Endothelial cell of umbilical vein (primary cell): ENCODE data around the gene TTC27.

Experiments used
- CTCF ChIP-seq, 2 donors: IDR thresholded peaks; 1 replicate in 1 of 2; 2 replicates in 1 of 2; pipeline ENCODE4 v1.5.1; 2011; ENCODE audit warnings: low read length in 2 of 2, mild to moderate bottlenecking in 2 of 2, moderate library complexity in 2 of 2, control low read depth in 1 of 2, inconsistent platforms in 1 of 2, low read depth in 1 of 2; ENCODE audit not compliant: insufficient read depth in 1 of 2; ENCODE audit errors: extremely low read depth in 1 of 2
- EZH2 ChIP-seq: IDR thresholded peaks from 2 replicates; pipeline ENCODE4 v1.6.1; 2012; ENCODE audit warnings: borderline replicate concordance, low read depth, mild to moderate bottlenecking, moderate library complexity, low read length, inconsistent platforms; ENCODE audit not compliant: severe bottlenecking
- FOS ChIP-seq: IDR thresholded peaks from 2 replicates; pipeline ENCODE4 v1.6.1; 2011; ENCODE audit warnings: mild to moderate bottlenecking, low read length, moderate library complexity, borderline replicate concordance; ENCODE audit not compliant: insufficient read depth
- MAX ChIP-seq: IDR thresholded peaks from 2 replicates; pipeline ENCODE4 v1.6.1; 2011; ENCODE audit not compliant: insufficient read depth, insufficient read length
- POLR2A ChIP-seq: IDR thresholded peaks from 2 replicates; pipeline ENCODE4 v1.6.1; 2012; ENCODE audit warnings: low read depth, mild to moderate bottlenecking, control low read depth, low read length
- POLR2AphosphoS5 ChIP-seq: IDR thresholded peaks from 2 replicates; pipeline ENCODE4 v1.6.1; 2012; ENCODE audit warnings: low read depth, mild to moderate bottlenecking, control low read depth, low read length, moderate library complexity; ENCODE audit not compliant: insufficient read depth

GRCh38 chr2:32715391-32715841 lies 87.6 kb downstream of the TTC27 start:
- TF ChIP-seq POLR2AphosphoS5: no peak
- TF ChIP-seq CTCF (IDR thresholded peaks at IDR 0.05; ENCODE audit: extremely low read depth in 1 of 2, insufficient read depth in 1 of 2, low read depth in 1 of 2, low read length in 2 of 2): no peak
- TF ChIP-seq EZH2: no peak
- no peak for TF ChIP-seq POLR2A
- no peak for TF ChIP-seq MAX
- TF ChIP-seq FOS: no peak
